LNCAP (cell line): Measurements from ENCODE around the gene DLG1.

Source experiments
- CTCF ChIP-seq: fragments of 450-650 bp; IDR thresholded peaks from 2 replicates; pipeline ENCODE4 v1.5.1; 2017; ENCODE audit warnings: mild to moderate bottlenecking

The DLG1 gene

GRCh38 chr3:197339841-197340520, 41.6 kb upstream of the DLG1 start:
- no peak for TF ChIP-seq CTCF

- TF ChIP-seq CTCF = no peak
Observed at GRCh38 chr3:197338586-197338985, 40.2 kb upstream of the DLG1 start.

DNA sequence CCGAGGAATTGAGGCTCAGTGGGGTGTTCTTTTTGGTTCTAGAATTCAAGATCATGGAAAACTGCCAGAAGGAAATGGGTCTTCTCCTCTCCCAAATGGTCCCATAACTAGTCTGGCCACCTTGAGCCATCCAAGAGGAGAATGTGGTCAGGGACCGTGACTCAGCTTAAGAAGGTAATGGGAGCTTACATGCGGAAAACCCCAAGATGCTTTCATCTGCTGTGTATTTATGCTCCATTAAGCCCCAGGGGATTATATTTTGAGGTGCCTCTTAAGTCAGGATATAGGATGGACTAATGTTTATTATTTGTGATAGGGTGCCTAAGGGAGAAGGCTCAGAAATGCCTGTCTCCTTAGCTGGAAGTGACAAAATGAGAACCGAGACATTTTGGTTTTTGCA, 39.2 kb upstream of the DLG1 start:
- no peak for TF ChIP-seq CTCF

DNA sequence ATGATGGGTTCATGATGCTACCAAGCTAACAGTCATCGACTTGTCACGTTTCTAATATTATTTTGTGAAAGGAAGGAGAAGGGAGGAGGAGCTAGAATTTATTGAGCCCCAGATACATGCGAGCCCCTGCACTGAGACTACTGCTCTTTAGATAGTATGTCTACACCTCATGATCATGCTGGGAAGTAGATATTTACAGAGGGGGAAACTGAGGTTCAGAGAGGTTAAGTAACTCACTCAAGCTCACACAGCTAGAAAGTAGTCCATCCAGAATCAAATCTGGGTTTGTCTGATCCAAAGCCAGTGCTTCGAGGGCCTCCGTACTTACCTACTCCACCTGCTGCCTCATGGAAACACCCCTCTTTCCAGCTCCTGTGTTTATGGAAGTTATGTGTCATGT, 38.8 kb upstream of the DLG1 start:
- TF ChIP-seq CTCF = no peak

DNA sequence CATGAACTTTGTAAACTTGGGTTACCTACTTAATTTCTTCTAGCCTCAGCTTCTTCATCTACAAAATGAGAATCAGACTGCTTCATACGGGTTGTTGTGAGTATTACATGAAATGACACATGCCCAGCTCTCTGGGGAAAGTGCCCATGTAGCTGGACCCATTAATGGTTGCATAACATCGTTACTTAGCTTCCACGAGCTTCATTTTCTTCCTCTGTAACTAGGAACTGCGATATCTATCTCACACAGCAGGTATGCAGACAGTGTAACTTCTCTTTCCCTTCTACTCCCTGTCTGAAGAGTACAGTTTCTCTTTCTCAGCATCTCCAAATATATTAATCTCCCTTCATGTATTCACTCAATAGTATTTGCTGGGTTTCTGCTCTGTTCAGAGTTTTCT, 37.9 kb upstream of the DLG1 start:
- no peak for TF ChIP-seq CTCF

- TF ChIP-seq CTCF = no peak
Observed at GRCh38 chr3:197335428-197336132, 37.2 kb upstream of the DLG1 start.

- no peak for TF ChIP-seq CTCF
Observed at GRCh38 chr3:197333901-197334639, 35.7 kb upstream of the DLG1 start.
